PC-3 (cell line): ENCODE data around the gene LRRC57. TPM values are rescaled to one million over a fixed set of nuclear protein-coding genes. Genes with fewer than 3 reads are reported as not detected.

Experiments
- ATAC-seq: fragments of 200-7000 bp; cut with Tn5 transposase; 2 replicates; pipeline ENCODE4 v1.9.1; 2020; ENCODE audit warnings: mild to moderate bottlenecking, moderate library complexity
- Bru-seq: library from RNA; stranded (reverse); fragments of 400-500 nt; gene quantifications from one replicate; lab custom pipeline; 2021; lab: Mats Ljungman, UMichigan
- BruChase-seq, 2 experiments: library from RNA; stranded (reverse); fragments of 400-500 nt; gene quantifications; one replicate each; lab custom pipeline; 2021; lab: Mats Ljungman, UMichigan
- BruUV-seq: library from RNA; stranded (reverse); fragments of 400-500 nt; replicated peaks from 2 replicates; lab custom pipeline; 2021; lab: Mats Ljungman, UMichigan
- CTCF ChIA-PET: fragments of 300-600 bp; sonication (Branson Sonifier 250); formaldehyde crosslinking; loops from one replicate; lab custom pipeline; 2022; ENCODE audit warnings: antibody characterized with exemption; lab: Charles Lee
- POLR2A ChIA-PET: fragments of 300-600 bp; sonication (Branson Sonifier 250); formaldehyde crosslinking; loops from one replicate; lab custom pipeline; 2022; ENCODE audit warnings: antibody characterized with exemption; ENCODE audit not compliant: unreplicated experiment; lab: Charles Lee
- DNase-seq: peaks from one replicate; pipeline ENCODE4 v3.0.0-alpha.2; 2015
- H2AFZ ChIP-seq: fragments of 300-600 bp; sonication (generic); 2 replicates; pipeline ENCODE4 v1.6.0; 2016; ENCODE audit warnings: antibody characterized with exemption, low read length
- H3F3A ChIP-seq: fragments of 300-600 bp; sonication (generic); one replicate; pipeline ENCODE4 v1.6.0; 2017; ENCODE audit warnings: antibody characterized with exemption, low read length, control low read depth, mild to moderate bottlenecking; ENCODE audit not compliant: unreplicated experiment
- H3K27ac ChIP-seq: fragments of 300-600 bp; sonication (generic); 2 replicates; pipeline ENCODE4 v1.5.1; 2016; ENCODE audit warnings: mild to moderate bottlenecking, low read length
- H3K27me3 ChIP-seq: fragments of 300-600 bp; sonication (generic); 2 replicates; pipeline ENCODE4 v1.6.1; 2016; ENCODE audit warnings: low read length, mixed read lengths
- H3K36me3 ChIP-seq: fragments of 300-600 bp; sonication (generic); 2 replicates; pipeline ENCODE4 v1.6.1; 2016; ENCODE audit warnings: low read depth, mixed run types, low read length, mixed read lengths
- H3K4me1 ChIP-seq: fragments of 300-600 bp; sonication (generic); 2 replicates; pipeline ENCODE4 v1.5.1; 2016; ENCODE audit warnings: low read length; ENCODE audit not compliant: insufficient read depth
- H3K4me2 ChIP-seq: fragments of 300-600 bp; sonication (generic); 2 replicates; pipeline ENCODE4 v1.6.0; 2016; ENCODE audit warnings: low read length
- H3K4me3 ChIP-seq: fragments of 300-600 bp; sonication (generic); 2 replicates; pipeline ENCODE4 v1.5.1; 2016; ENCODE audit warnings: mild to moderate bottlenecking, low read length, mixed read lengths
- H3K79me2 ChIP-seq: fragments of 300-600 bp; sonication (generic); 2 replicates; pipeline ENCODE4 v1.6.1; 2017; ENCODE audit warnings: low read length, mixed read lengths
- H3K9ac ChIP-seq: fragments of 300-600 bp; sonication (generic); 2 replicates; pipeline ENCODE4 v1.6.0; 2016; ENCODE audit warnings: mild to moderate bottlenecking, low read length
- H3K9me2 ChIP-seq: fragments of 300-600 bp; sonication (generic); replicated peaks from 2 replicates; pipeline ENCODE4 v1.6.1; 2016; ENCODE audit warnings: mixed run types, low read length, mixed read lengths
- H3K9me3 ChIP-seq: fragments of 300-600 bp; sonication (generic); 2 replicates; pipeline ENCODE4 v1.6.1; 2016; ENCODE audit warnings: low read length, mixed read lengths
- H4K20me1 ChIP-seq: fragments of 300-600 bp; sonication (generic); 2 replicates; pipeline ENCODE4 v1.6.1; 2016; ENCODE audit warnings: low read length, mixed read lengths
- CTCF ChIP-seq: fragments of 300-600 bp; sonication (generic); conservative IDR thresholded peaks from 2 replicates; pipeline ENCODE4 v1.5.1; 2017; ENCODE audit warnings: antibody characterized with exemption, low read depth, mild to moderate bottlenecking, low read length
- EZH2 ChIP-seq: fragments of 300-600 bp; sonication (generic); IDR thresholded peaks from one replicate; pipeline ENCODE4 v1.6.1; 2017; ENCODE audit warnings: antibody characterized with exemption, mild to moderate bottlenecking, low read length; ENCODE audit not compliant: unreplicated experiment
- EZH2phosphoT487 ChIP-seq: fragments of 300-600 bp; sonication (generic); IDR thresholded peaks from 2 replicates; pipeline ENCODE4 v1.6.1; 2018; ENCODE audit warnings: mild to moderate bottlenecking, antibody characterized with exemption, low read length, borderline replicate concordance
- intact Hi-C: fragments of 100-400 bp; cut with micrococcal nuclease; formaldehyde crosslinking; loops from 2 replicates; pipeline ENCODE4 v1.9.0; 2023
- long read RNA-seq: library from polyadenylated mRNA; unstranded; transcript quantifications from one replicate; pipeline ENCODE4 v2.0.0, GENCODE V29; 2021; ENCODE audit not compliant: unreplicated experiment
- total RNA-seq: library from RNA; depleted of rRNA; stranded (reverse); fragments of >200 nt; gene quantifications from 2 replicates; pipeline ENCODE4 v1.2.3, GENCODE V29; 2014; rRNA removed

LRRC57 gene
- 9.1 and 19.0 TPM in 2 replicates for total RNA-seq
- Bru-seq, nascent RNA, result percentile 62 among the genes with signal in this experiment
- percentile 88 among the genes with signal in this experiment for BruChase-seq, experiment 1, labeled RNA remaining after a 6-hour chase
- BruChase-seq, experiment 2, labeled RNA remaining after a 2-hour chase, result percentile 80 among the genes with signal in this experiment
- long read RNA-seq, full-length matches to known transcripts, result 45 of 49 reads
- long read RNA-seq, partial matches to known transcripts, result 2 of 49 reads
- long read RNA-seq, other reads (novel, unspliced or antisense), result 2 of 49 reads

- DNase-seq, result peak; percentile 94
- Histone ChIP-seq H3K4me1 (peaks cover 16% of the 10 kb centered on the region), H3K9me2 (no peaks in the 10 kb centered on the region), H3K79me2 (peaks cover 68% of the 10 kb centered on the region), H4K20me1 (no peaks in the 10 kb centered on the region), H3K9ac (peak within 1 kb of the TSS; percentile 96), H3K9me3 (no peaks in the 10 kb centered on the region), H3K27ac (peak within 1 kb of the TSS; percentile 24), H3K4me2 (peak within 1 kb of the TSS; percentile 88), H3K36me3 (peaks cover 7% of the 10 kb centered on the region; the same call in 1 of the 2 replicates), H3K4me3 (peak within 1 kb of the TSS; percentile 94), H3K27me3 (no peaks in the 10 kb centered on the region), H2AFZ (peak within 1 kb of the TSS; percentile 87), H3F3A (no peaks in the 10 kb centered on the region)
- BruUV-seq, result TSS peak; percentile 67
- POLR2A ChIA-PET, result interaction anchor here (0.6 to 0.8 kb wide), 3 partner anchors 27 to 53 kb away, joined by 3 to 8 read pairs (median 6); partner anchors contain the start of genes SNAP23 and STARD9
- CTCF ChIA-PET, result no interaction called here
- intact Hi-C loops, result loop anchor here (1.0 to 5.0 kb wide), 3 partner anchors 34 to 102 kb away; partner anchors contain the start of gene SNAP23
- TF ChIP-seq CTCF (no peak), EZH2 (no peak), EZH2phosphoT487 (no peak)
- peak; percentile 90 for ATAC-seq
These were observed at the start of gene LRRC57, which contains the start of gene HAUS2 for GRCh38 chr15:42548249-42549031. TSS of gene LRRC57 (minus strand) at chr15:42548793. CDS start at chr15:42548434, 359 bp downstream. TSS of gene HAUS2 (plus strand) at chr15:42548838. CDS start at chr15:42548873, 35 bp downstream.

GRCh38 chr15:42595626-42596240, 47.1 kb upstream of the LRRC57 start:
- POLR2A ChIA-PET, result no interaction called here

More at GRCh38 chr15:42595626-42596240, 47.1 kb upstream of the LRRC57 start:
- BruUV-seq, result no TSS peak
- Histone ChIP-seq H3K9ac (no peak overlapping the region), H3K4me2 (no peak overlapping the region), H3K79me2 (no peaks in the 10 kb centered on the region), H3K36me3 (no peaks in the 10 kb centered on the region), H3K27me3 (no peaks in the 10 kb centered on the region), H3K27ac (no peak overlapping the region), H2AFZ (no peak overlapping the region), H3K4me1 (0 out of 2 replicates have a peak, but pooled peaks cover 5% of the 10 kb centered on the region), H4K20me1 (no peaks in the 10 kb centered on the region), H3K9me2 (no peaks in the 10 kb centered on the region), H3F3A (no peaks in the 10 kb centered on the region), H3K4me3 (no peak overlapping the region), H3K9me3 (no peaks in the 10 kb centered on the region)
- intact Hi-C loops, result no loop called here
- TF ChIP-seq EZH2phosphoT487, result no peak
- no peak for TF ChIP-seq CTCF
- no peak for TF ChIP-seq EZH2
- DNase-seq (no peak), ATAC-seq (no peak)
- CTCF ChIA-PET, result no interaction called here
